Measurements from ENCODE around the gene C1orf232. TPM values are rescaled to one million over a fixed set of nuclear protein-coding genes. Genes with fewer than 3 reads are reported as not detected.
A peak's percentile ranks its signal among the peaks of the same experiment; 100 is the strongest.

Gene C1orf232
- total and polyA plus RNA-seq, 2 experiments from 2014 or later, result not detected

- H3K27ac ChIP-seq (ENCODE audit: low read depth), result no peak overlapping the region
- H4K20me1 ChIP-seq (replicated peaks; ENCODE audit: insufficient read depth), result no peaks in the 10 kb centered on the region
- H3K27me3 Mint-ChIP-seq (ENCODE audit: insufficient read depth, low read depth, poor library complexity), result no peaks in the 10 kb centered on the region
- no peak overlapping the region for H3K4me3 ChIP-seq
- H3K4me3 Mint-ChIP-seq, result no peak overlapping the region
- no peak for DNase-seq (ENCODE audit: low spot score)
- no peaks in the 10 kb centered on the region for H3K9me2 ChIP-seq (ENCODE audit: insufficient read depth)
- H3K36me3 Mint-ChIP-seq (ENCODE audit: low read depth), result no peaks in the 10 kb centered on the region
- H3K4me1 Mint-ChIP-seq, result peaks cover 10% of the 10 kb centered on the region; the same call in 2 of the 3 replicates
- no peak for ATAC-seq
- no peaks in the 10 kb centered on the region for H3K36me3 ChIP-seq (ENCODE audit: insufficient read depth)
- no peaks in the 10 kb centered on the region for H3K27me3 ChIP-seq (ENCODE audit: insufficient read depth)
- H3F3A ChIP-seq (replicated peaks; ENCODE audit: low read depth), result no peaks in the 10 kb centered on the region
- TF ChIP-seq CREB1 (CRISPR knock-in tag; IDR thresholded peaks at IDR 0.05; ENCODE audit: low read depth), result no peak
- TF ChIP-seq NANOG (IDR thresholded peaks at IDR 0.05; ENCODE audit: borderline replicate concordance), result no peak
- TF ChIP-seq ZNF331 (CRISPR knock-in tag; IDR thresholded peaks at IDR 0.05; ENCODE audit: low read depth), result no peak
- TF ChIP-seq ETS1 (IDR thresholded peaks at IDR 0.05), result no peak
- TF ChIP-seq JUNB (IDR thresholded peaks at IDR 0.05; ENCODE audit: unreplicated experiment), result no peak
- TF ChIP-seq REST (IDR thresholded peaks at IDR 0.05; ENCODE audit: unreplicated experiment), result no peak
- TF ChIP-seq ZNF462 (CRISPR knock-in tag; IDR thresholded peaks at IDR 0.05), result no peak
- TF ChIP-seq ZNF114 (CRISPR knock-in tag; IDR thresholded peaks at IDR 0.05), result no peak
- no peak for TF ChIP-seq POLR2AphosphoS5 (IDR thresholded peaks at IDR 0.05; ENCODE audit: low read depth)
- no peak for TF ChIP-seq CTCF (conservative IDR thresholded peaks at IDR 0.05; ENCODE audit: low read depth in 2 of 2)
- TF ChIP-seq STAT1 (IDR thresholded peaks at IDR 0.05; ENCODE audit: unreplicated experiment), result no peak
- TF ChIP-seq EZH2 (IDR thresholded peaks at IDR 0.05; ENCODE audit: low read depth, unreplicated experiment), result no peak
- no peak for TF ChIP-seq EZH2phosphoT487 (IDR thresholded peaks at IDR 0.05; ENCODE audit: unreplicated experiment)
- H2AFZ ChIP-seq, result peak overlapping the region; percentile 16; the same call in 1 of the 2 replicates
- H3K79me2 ChIP-seq (replicated peaks; ENCODE audit: insufficient read depth), result no peaks in the 10 kb centered on the region
- H3K9me3 Mint-ChIP-seq, result no peaks in the 10 kb centered on the region; the same call in 2 of the 3 replicates
- no peak overlapping the region for H3K27ac Mint-ChIP-seq
- no peaks in the 10 kb centered on the region for H3K4me1 ChIP-seq (ENCODE audit: insufficient read depth)
- no peak overlapping the region for H3K4me2 ChIP-seq
These were observed 38.1 kb downstream of the C1orf232 start for GRCh38 chr1:26130695-26131094.
